ENCODE data around the gene VAPA. TPM values are rescaled to one million over a fixed set of nuclear protein-coding genes. Genes with fewer than 3 reads are reported as not detected.

VAPA gene
- total RNA-seq, 1 donor = 436 TPM

DNA sequence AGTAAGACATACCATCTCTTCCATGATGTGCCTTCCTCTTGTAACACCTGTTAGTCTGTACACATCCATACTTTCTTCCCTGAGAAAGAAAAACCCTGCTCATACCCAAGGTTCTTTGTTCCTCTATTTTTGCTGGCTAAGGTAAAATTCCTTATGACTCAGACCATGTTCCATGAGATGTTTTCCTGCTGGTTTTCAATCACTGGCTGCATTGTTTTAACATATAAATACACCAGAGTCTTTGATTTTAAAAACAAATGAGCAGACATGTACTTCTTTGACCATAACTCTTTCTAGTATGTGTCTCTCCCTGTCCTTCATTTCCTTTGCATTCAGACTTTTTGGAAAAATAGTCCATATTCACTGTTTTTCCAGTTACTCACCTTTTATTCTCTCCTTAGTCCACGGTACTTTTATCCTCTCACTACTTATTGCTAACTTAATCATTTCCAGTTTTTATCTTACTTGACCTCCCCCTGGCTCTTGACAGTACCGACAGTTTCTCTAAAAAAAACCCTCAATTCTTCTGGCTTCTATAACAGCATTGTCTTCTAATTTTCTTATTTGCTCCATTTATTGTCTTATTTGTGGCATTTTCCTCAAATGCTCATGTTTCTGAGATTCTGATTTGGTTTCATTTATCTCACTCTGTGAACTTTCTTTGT is 4.3 kb downstream of the VAPA start:
- DNase-seq (ENCODE audit: low read depth) = peak; percentile 44
- TF ChIP-seq, protein P1, sequence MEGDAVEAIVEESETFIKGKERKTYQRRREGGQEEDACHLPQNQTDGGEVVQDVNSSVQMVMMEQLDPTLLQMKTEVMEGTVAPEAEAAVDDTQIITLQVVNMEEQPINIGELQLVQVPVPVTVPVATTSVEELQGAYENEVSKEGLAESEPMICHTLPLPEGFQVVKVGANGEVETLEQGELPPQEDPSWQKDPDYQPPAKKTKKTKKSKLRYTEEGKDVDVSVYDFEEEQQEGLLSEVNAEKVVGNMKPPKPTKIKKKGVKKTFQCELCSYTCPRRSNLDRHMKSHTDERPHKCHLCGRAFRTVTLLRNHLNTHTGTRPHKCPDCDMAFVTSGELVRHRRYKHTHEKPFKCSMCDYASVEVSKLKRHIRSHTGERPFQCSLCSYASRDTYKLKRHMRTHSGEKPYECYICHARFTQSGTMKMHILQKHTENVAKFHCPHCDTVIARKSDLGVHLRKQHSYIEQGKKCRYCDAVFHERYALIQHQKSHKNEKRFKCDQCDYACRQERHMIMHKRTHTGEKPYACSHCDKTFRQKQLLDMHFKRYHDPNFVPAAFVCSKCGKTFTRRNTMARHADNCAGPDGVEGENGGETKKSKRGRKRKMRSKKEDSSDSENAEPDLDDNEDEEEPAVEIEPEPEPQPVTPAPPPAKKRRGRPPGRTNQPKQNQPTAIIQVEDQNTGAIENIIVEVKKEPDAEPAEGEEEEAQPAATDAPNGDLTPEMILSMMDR (IDR thresholded peaks at IDR 0.05; ENCODE audit: insufficient read depth, low read length) = no peak
- H3K4me3 ChIP-seq (ENCODE audit: low read depth, low read length) = peak overlapping the region; percentile 32

DNA sequence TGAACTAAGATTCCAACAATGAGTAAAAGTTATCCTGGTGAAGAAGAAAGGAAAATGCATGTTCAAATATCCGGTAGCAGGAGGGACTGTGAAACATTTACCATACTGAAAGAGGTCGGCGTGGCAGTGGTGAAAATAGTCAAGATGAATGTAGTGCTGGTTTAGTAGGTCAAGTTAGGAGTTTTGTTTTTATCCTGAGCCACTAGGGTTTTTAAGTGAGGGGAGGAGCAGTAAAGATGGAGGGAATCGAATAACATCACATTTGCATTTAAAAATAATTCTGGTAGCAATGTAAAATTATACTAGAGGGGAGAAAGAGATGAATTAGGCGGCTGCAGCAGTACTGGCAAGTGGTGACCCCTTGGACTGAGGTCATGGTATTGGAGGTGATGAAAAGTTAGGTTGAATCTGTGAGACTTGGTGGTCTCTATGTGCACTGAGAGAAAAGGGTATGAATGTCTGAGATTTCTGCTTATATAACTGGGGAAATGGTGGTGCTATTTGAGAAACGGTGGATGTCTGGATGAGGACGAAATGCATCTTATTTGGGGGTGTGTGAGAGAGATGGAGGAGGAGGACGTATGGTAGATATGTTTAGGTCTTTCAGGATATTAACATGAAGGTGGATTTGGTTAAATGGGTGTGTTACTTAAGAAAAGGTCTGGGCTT is 5.9 kb downstream of the VAPA start:
- TF ChIP-seq, protein P1 (IDR thresholded peaks at IDR 0.05; ENCODE audit: insufficient read depth, low read length) = no peak
- peak overlapping the region; percentile 2 for H3K4me3 ChIP-seq (ENCODE audit: low read depth, low read length)
- no peak for DNase-seq (ENCODE audit: low read depth)

DNA sequence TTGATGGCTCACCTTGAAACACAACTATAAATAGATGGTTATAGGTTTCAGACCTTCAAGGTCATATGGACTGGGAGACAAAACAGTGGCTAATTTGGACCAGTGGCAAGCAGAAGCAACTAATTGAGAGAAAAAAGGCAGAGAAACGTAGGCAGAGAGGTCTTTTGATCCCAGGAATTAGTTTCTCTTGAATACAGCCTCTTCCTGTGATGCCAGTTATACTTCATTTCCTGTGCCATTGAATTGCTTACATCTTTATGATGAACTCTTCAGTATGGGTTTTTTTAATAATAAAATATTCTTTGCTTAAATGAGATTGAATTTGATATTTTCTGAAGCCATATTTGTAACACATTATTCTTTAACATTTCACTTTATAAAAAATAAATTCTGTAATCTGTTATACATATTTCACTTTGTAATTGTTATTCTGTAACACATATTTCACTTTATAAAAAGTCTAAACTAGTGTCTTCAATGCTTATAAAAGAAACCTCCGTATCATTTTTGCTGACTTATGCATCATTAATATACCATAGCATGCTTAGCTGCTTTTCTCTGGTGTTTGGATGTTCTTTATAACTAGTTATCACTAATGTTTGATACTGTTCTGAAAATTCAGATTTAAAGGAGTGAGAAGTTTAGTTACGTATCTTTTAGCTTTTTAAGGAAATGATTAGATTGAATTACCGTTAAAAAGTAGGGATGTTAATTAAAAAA is 8.9 kb downstream of the VAPA start:
- H3K4me3 ChIP-seq (ENCODE audit: low read depth, low read length) = no peak overlapping the region
- TF ChIP-seq, protein P1 (IDR thresholded peaks at IDR 0.05; ENCODE audit: insufficient read depth, low read length) = no peak
- DNase-seq (ENCODE audit: low read depth) = no peak

DNA sequence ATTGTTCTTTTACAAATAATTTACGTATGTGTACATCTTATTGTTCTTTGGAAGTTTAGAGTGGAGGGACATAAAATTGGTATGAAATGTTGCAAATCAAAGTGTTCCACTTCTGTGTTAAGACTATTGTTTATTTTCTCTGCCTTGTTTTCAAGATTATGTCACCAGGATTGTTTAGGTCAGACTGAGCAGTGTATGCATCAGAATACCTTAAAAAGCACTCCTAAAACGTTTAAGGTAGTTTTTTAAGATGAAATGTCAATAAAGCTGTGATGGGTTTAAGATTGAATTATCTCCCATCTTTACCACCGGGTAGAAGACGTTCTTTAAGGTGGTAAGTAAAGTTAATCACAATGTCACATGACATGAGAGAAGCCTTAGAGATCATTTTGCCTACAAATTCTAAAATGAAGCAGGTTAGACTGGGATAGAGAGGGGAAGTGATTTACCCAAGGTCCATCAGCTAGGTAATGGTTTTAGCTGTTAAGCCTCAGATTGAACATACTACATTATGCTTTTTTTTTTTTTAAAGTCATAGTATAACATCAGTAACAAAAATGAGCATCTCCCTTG is 10.6 kb downstream of the VAPA start:
- TF ChIP-seq, protein P1 (IDR thresholded peaks at IDR 0.05; ENCODE audit: insufficient read depth, low read length) = no peak
- H3K4me3 ChIP-seq (ENCODE audit: low read depth, low read length) = no peak overlapping the region
- DNase-seq (ENCODE audit: low read depth) = no peak

DNA sequence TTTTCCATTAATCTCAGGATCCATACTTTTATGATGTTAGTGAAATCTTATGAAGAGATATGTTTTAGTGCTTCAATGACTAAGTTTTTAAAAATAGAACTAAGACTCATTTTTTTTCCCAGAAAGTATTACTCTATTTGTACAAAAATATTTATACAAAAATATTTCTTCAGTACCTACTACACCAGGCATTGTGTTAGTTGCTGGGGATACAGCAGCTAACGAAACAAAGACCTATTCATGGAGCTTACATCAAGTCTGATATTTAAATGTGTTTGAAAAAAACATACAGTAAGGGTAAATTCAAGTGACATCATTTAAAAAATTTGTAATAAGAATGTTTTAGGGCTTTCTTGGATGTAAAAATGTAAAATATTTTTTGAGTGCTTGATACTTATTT is 11.6 kb downstream of the VAPA start:
- TF ChIP-seq, protein P1 (IDR thresholded peaks at IDR 0.05; ENCODE audit: insufficient read depth, low read length) = no peak

DNA sequence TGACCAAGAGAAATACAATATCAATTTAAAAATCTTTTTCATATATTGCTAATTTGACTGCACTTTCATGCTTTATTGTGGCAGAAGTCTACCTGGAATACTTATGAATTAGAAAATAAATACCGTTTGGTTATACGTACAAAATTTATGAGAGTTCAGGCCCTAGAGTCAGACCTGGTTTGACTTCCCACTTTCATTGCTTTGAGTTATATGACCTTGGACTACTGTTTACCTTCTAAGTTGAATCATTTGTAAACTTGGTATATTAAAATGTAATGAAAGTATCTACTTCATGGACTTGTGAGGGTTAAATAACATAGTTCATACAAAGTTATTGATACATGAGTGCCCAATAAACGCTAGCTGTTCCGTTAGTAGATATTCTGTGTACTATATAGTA is 12.0 kb downstream of the VAPA start:
- DNase-seq (ENCODE audit: low read depth) = no peak
- H3K4me3 ChIP-seq (ENCODE audit: low read depth, low read length) = no peak overlapping the region
- TF ChIP-seq, protein P1 (IDR thresholded peaks at IDR 0.05; ENCODE audit: insufficient read depth, low read length) = no peak

More for the DNA sequence above, 11.6 kb downstream of the VAPA start:
- peak; percentile 51 for DNase-seq (ENCODE audit: low read depth)
- no peak overlapping the region for H3K4me3 ChIP-seq (ENCODE audit: low read depth, low read length)

Measured in fibroblast of the aortic adventitia (primary cell).